Testis (tissue), 2 donors: ENCODE measurements around the gene KIF16B.

ENCODE experiments used
- POLR2A ChIP-seq: fragments of 450-650 bp; IDR thresholded peaks from one replicate; pipeline ENCODE4 v1.6.1; 2017; ENCODE audit warnings: antibody characterized with exemption, mild to moderate bottlenecking, moderate library complexity
- TF ChIP-seq, protein P1 (sequence below), 3 experiments: fragments of 450-650 bp in 2 of 3; fragments of 200-600 bp in 1 of 3; sonication (generic) in 1 of 3; IDR thresholded peaks; one replicate each; pipeline ENCODE4 v1.5.1; 2016 to 2019; ENCODE audit warnings: antibody characterized with exemption in 3 of 3, mild to moderate bottlenecking in 2 of 3, moderate library complexity in 1 of 3

DNA sequence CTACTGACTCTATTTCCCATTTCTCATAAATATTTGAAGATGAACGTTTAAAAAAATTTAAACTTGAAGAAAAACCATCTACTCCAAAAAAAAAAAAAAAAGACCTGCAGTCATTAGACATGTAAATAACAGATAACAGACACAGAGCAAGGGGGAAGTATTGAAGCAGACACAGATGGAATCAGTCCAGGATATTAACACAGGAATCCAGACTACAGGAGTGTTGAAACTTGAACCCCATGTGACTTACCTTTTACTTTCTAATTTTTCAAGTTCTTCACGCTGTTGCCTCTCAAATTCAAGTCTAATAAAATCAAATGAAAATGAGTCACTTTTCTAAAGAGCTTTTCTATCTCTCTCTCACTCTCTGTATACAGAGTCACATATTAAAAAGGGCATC is 191.8 kb downstream of the KIF16B start:
- TF ChIP-seq, protein P1, sequence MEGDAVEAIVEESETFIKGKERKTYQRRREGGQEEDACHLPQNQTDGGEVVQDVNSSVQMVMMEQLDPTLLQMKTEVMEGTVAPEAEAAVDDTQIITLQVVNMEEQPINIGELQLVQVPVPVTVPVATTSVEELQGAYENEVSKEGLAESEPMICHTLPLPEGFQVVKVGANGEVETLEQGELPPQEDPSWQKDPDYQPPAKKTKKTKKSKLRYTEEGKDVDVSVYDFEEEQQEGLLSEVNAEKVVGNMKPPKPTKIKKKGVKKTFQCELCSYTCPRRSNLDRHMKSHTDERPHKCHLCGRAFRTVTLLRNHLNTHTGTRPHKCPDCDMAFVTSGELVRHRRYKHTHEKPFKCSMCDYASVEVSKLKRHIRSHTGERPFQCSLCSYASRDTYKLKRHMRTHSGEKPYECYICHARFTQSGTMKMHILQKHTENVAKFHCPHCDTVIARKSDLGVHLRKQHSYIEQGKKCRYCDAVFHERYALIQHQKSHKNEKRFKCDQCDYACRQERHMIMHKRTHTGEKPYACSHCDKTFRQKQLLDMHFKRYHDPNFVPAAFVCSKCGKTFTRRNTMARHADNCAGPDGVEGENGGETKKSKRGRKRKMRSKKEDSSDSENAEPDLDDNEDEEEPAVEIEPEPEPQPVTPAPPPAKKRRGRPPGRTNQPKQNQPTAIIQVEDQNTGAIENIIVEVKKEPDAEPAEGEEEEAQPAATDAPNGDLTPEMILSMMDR (IDR thresholded peaks at IDR 0.05) = no peak
- no peak for TF ChIP-seq POLR2A
